ENCODE results near the gene TMC3.

TMC3 gene

GRCh38 chr15:81341351-81341750, 32.7 kb downstream of the TMC3 start:
- H3K4me3 ChIP-seq (ENCODE audit: low read length), result no peak overlapping the region

GRCh38 chr15:81339851-81340250, 34.2 kb downstream of the TMC3 start:
- H3K9ac ChIP-seq (ENCODE audit: low read depth, low read length), result no peak overlapping the region
- no peaks in the 10 kb centered on the region for H3K27me3 ChIP-seq (ENCODE audit: insufficient read depth, low read length)
- no peaks in the 10 kb centered on the region for H3K4me1 ChIP-seq (ENCODE audit: insufficient read depth, low read length)
- H3K36me3 ChIP-seq (ENCODE audit: insufficient read depth, low read depth, low read length), result no peaks in the 10 kb centered on the region
- H3K9me3 ChIP-seq (ENCODE audit: insufficient read depth, low read depth, low read length), result no peaks in the 10 kb centered on the region
- H3K27ac ChIP-seq (ENCODE audit: low read length), result no peak overlapping the region
- no peak overlapping the region for H3K4me3 ChIP-seq (ENCODE audit: low read length)

More at GRCh38 chr15:81341351-81341750, 32.7 kb downstream of the TMC3 start:
- Histone ChIP-seq H3K36me3 (ENCODE audit: insufficient read depth, low read depth, low read length) (no peaks in the 10 kb centered on the region), H3K27ac (ENCODE audit: low read length) (no peak overlapping the region), H3K4me1 (ENCODE audit: insufficient read depth, low read length) (no peaks in the 10 kb centered on the region), H3K9ac (ENCODE audit: low read depth, low read length) (no peak overlapping the region), H3K9me3 (ENCODE audit: insufficient read depth, low read depth, low read length) (no peaks in the 10 kb centered on the region), H3K27me3 (ENCODE audit: insufficient read depth, low read length) (no peaks in the 10 kb centered on the region)

GRCh38 chr15:81339321-81339720, 34.7 kb downstream of the TMC3 start:
- no peaks in the 10 kb centered on the region for H3K9me3 ChIP-seq (ENCODE audit: insufficient read depth, low read depth, low read length)
- H3K27ac ChIP-seq (ENCODE audit: low read length), result no peak overlapping the region
- no peak overlapping the region for H3K4me3 ChIP-seq (ENCODE audit: low read length)
- H3K4me1 ChIP-seq (ENCODE audit: insufficient read depth, low read length), result no peaks in the 10 kb centered on the region
- no peak overlapping the region for H3K9ac ChIP-seq (ENCODE audit: low read depth, low read length)
- H3K36me3 ChIP-seq (ENCODE audit: insufficient read depth, low read depth, low read length), result no peaks in the 10 kb centered on the region
- H3K27me3 ChIP-seq (ENCODE audit: insufficient read depth, low read length), result no peaks in the 10 kb centered on the region

- H3K27ac ChIP-seq (ENCODE audit: low read length), result no peak overlapping the region
- no peak overlapping the region for H3K4me3 ChIP-seq (ENCODE audit: low read length)
- H3K9ac ChIP-seq (ENCODE audit: low read depth, low read length), result no peak overlapping the region
- H3K36me3 ChIP-seq (ENCODE audit: insufficient read depth, low read depth, low read length), result no peaks in the 10 kb centered on the region
- no peaks in the 10 kb centered on the region for H3K27me3 ChIP-seq (ENCODE audit: insufficient read depth, low read length)
- no peaks in the 10 kb centered on the region for H3K9me3 ChIP-seq (ENCODE audit: insufficient read depth, low read depth, low read length)
- no peaks in the 10 kb centered on the region for H3K4me1 ChIP-seq (ENCODE audit: insufficient read depth, low read length)
Observed at GRCh38 chr15:81338170-81339007, 35.6 kb downstream of the TMC3 start.

DNA sequence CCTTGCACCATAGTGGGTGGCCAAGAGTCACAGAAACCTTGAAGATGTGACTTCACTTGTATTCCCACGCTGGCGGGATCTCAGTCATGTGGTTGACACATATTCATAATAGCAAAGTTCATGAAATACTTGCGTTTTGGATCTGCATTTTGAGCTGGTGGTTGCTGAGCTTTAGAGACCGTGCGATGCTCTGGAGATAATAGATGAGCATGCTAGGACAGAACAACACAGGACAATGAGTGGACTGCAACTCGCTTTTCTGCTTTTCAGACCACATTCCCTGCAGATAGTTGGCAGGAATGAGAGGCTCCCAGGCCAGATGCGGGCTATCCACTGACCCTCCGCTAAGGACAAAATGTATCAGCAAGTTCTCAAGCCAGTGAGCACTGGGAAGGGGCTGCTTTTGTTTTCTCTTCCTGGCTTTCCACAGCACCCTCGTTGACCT, 36.3 kb downstream of the TMC3 start:
- Histone ChIP-seq H3K4me1 (ENCODE audit: insufficient read depth, low read length) (no peaks in the 10 kb centered on the region), H3K9me3 (ENCODE audit: insufficient read depth, low read depth, low read length) (no peaks in the 10 kb centered on the region), H3K27me3 (ENCODE audit: insufficient read depth, low read length) (no peaks in the 10 kb centered on the region), H3K9ac (ENCODE audit: low read depth, low read length) (no peak overlapping the region), H3K27ac (ENCODE audit: low read length) (no peak overlapping the region), H3K4me3 (ENCODE audit: low read length) (no peak overlapping the region), H3K36me3 (ENCODE audit: insufficient read depth, low read depth, low read length) (no peaks in the 10 kb centered on the region)

DNA sequence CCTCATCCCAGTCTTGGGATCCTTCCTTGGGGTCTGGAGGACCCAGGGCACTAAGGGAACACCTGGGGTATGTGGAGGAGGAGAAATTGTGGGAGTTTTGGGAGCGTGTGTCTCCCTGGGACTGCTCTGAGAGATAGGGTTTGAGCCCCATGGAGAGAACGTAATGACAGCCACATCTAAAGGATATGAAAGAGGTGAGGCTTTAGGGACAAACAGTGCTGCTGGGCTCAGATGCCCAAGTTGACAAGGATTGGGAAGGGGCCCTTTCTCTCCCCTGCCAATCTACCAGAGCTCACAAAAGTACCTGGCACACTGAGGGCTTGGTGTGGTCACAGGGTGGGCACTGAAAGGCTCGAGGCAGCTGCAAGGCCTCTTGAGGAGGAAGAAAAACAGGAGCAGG, 36.8 kb downstream of the TMC3 start:
- Histone ChIP-seq H3K27ac (ENCODE audit: low read length) (no peak overlapping the region), H3K4me1 (ENCODE audit: insufficient read depth, low read length) (no peaks in the 10 kb centered on the region), H3K4me3 (ENCODE audit: low read length) (no peak overlapping the region), H3K9ac (ENCODE audit: low read depth, low read length) (no peak overlapping the region), H3K9me3 (ENCODE audit: insufficient read depth, low read depth, low read length) (no peaks in the 10 kb centered on the region), H3K36me3 (ENCODE audit: insufficient read depth, low read depth, low read length) (no peaks in the 10 kb centered on the region), H3K27me3 (ENCODE audit: insufficient read depth, low read length) (no peaks in the 10 kb centered on the region)

DNA sequence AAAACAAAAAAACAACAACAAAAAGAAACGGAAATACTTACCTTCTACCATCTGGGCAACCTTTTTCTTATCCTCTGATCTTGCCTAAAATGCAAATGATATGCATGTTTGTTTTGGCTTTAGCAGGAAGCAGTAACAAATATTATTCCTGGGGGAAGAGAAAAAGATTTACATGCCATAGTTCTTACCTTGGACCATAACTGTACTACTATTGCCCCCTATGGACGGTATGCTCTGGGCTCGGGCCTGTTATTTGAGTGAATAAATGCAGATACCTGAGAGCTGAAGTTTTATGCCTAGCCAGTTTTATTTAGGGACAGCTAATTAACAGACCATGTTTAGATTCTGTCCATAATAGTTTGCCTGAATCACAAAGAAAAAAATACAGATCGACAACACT, 37.4 kb downstream of the TMC3 start:
- no peaks in the 10 kb centered on the region for H3K9me3 ChIP-seq (ENCODE audit: insufficient read depth, low read depth, low read length)
- H3K9ac ChIP-seq (ENCODE audit: low read depth, low read length), result no peak overlapping the region
- no peaks in the 10 kb centered on the region for H3K36me3 ChIP-seq (ENCODE audit: insufficient read depth, low read depth, low read length)
- no peaks in the 10 kb centered on the region for H3K4me1 ChIP-seq (ENCODE audit: insufficient read depth, low read length)
- no peak overlapping the region for H3K27ac ChIP-seq (ENCODE audit: low read length)
- H3K27me3 ChIP-seq (ENCODE audit: insufficient read depth, low read length), result no peaks in the 10 kb centered on the region
- H3K4me3 ChIP-seq (ENCODE audit: low read length), result no peak overlapping the region

DNA sequence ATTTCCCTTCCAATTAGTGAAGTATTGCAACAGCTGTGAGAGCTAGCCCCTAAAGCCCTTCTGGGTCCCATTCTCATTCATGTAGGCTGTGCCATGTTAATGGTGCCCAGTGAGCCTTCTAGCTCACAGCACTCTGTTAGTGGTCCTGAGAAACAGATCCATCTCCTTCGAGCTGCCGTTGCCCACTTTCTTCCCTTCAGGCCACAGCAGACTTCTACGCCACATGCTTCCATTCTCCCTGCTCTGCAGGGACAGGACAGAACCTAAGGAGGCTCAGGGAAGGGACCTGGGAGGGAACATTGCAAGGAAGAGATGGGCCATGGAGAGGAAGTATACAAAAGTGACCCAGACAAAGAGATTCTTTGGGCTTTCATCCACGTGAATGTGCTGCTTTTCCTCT, 38.4 kb downstream of the TMC3 start:
- no peaks in the 10 kb centered on the region for H3K36me3 ChIP-seq (ENCODE audit: insufficient read depth, low read depth, low read length)
- no peaks in the 10 kb centered on the region for H3K27me3 ChIP-seq (ENCODE audit: insufficient read depth, low read length)
- H3K27ac ChIP-seq (ENCODE audit: low read length), result no peak overlapping the region

DNA sequence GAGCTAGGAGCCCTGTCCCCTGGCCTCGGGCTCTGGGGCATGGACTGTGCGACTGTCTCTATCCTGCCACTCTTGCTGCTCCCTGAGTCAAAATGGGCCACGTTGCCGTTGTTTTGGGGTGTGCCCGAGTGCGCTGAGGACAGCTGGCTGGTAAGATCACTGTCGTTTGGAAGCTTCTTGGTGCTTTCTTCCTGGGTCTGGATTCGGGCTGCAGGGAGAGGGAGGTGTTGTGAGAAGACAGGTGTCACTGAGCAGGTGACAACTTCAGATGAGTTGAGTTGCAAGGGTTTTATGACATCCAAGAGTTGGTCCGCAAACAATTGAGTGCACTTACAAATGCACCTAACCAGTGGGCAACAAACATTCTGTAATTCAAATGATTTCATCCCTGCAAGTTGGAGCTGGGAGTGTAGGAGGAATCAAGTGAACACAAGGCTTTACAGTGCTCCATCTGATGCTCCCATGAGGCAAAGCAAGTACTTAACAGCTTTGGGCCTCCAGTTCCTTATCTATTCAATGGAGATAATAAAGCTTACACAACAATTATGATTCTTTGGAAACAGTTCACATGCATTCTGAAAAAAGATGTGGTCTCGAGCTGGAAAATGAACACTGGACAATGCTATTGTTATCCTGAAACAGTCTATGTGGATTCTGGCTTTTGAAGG, 39.1 kb downstream of the TMC3 start:
- Histone ChIP-seq H3K27ac (ENCODE audit: low read length) (no peak overlapping the region), H3K36me3 (ENCODE audit: insufficient read depth, low read depth, low read length) (no peaks in the 10 kb centered on the region), H3K9me3 (ENCODE audit: insufficient read depth, low read depth, low read length) (no peaks in the 10 kb centered on the region), H3K4me3 (ENCODE audit: low read length) (no peak overlapping the region), H3K27me3 (ENCODE audit: insufficient read depth, low read length) (no peaks in the 10 kb centered on the region), H3K9ac (ENCODE audit: low read depth, low read length) (no peak overlapping the region), H3K4me1 (ENCODE audit: insufficient read depth, low read length) (no peaks in the 10 kb centered on the region)

More for the DNA sequence above, 38.4 kb downstream of the TMC3 start:
- Histone ChIP-seq H3K4me1 (ENCODE audit: insufficient read depth, low read length) (no peaks in the 10 kb centered on the region), H3K9ac (ENCODE audit: low read depth, low read length) (no peak overlapping the region), H3K4me3 (ENCODE audit: low read length) (no peak overlapping the region), H3K9me3 (ENCODE audit: insufficient read depth, low read depth, low read length) (no peaks in the 10 kb centered on the region)

GRCh38 chr15:81333363-81333762, 40.6 kb downstream of the TMC3 start:
- Histone ChIP-seq H3K27me3 (ENCODE audit: insufficient read depth, low read length) (no peaks in the 10 kb centered on the region), H3K27ac (ENCODE audit: low read length) (no peak overlapping the region), H3K36me3 (ENCODE audit: insufficient read depth, low read depth, low read length) (no peaks in the 10 kb centered on the region), H3K4me3 (ENCODE audit: low read length) (no peak overlapping the region), H3K9ac (ENCODE audit: low read depth, low read length) (no peak overlapping the region), H3K9me3 (ENCODE audit: insufficient read depth, low read depth, low read length) (no peaks in the 10 kb centered on the region), H3K4me1 (ENCODE audit: insufficient read depth, low read length) (no peaks in the 10 kb centered on the region)

GRCh38 chr15:81332326-81332725, 41.7 kb downstream of the TMC3 start:
- Histone ChIP-seq H3K27me3 (ENCODE audit: insufficient read depth, low read length) (no peaks in the 10 kb centered on the region), H3K36me3 (ENCODE audit: insufficient read depth, low read depth, low read length) (no peaks in the 10 kb centered on the region), H3K9me3 (ENCODE audit: insufficient read depth, low read depth, low read length) (no peaks in the 10 kb centered on the region), H3K27ac (ENCODE audit: low read length) (no peak overlapping the region), H3K4me3 (ENCODE audit: low read length) (no peak overlapping the region), H3K9ac (ENCODE audit: low read depth, low read length) (no peak overlapping the region), H3K4me1 (ENCODE audit: insufficient read depth, low read length) (no peaks in the 10 kb centered on the region)

- Histone ChIP-seq H3K4me1 (ENCODE audit: insufficient read depth, low read length) (no peaks in the 10 kb centered on the region), H3K36me3 (ENCODE audit: insufficient read depth, low read depth, low read length) (no peaks in the 10 kb centered on the region), H3K4me3 (ENCODE audit: low read length) (no peak overlapping the region), H3K9ac (ENCODE audit: low read depth, low read length) (no peak overlapping the region), H3K9me3 (ENCODE audit: insufficient read depth, low read depth, low read length) (no peaks in the 10 kb centered on the region), H3K27ac (ENCODE audit: low read length) (no peak overlapping the region), H3K27me3 (ENCODE audit: insufficient read depth, low read length) (no peaks in the 10 kb centered on the region)
Observed at GRCh38 chr15:81331600-81331999, 42.4 kb downstream of the TMC3 start.
